Measurements from ENCODE around the gene NAALADL2. TPM values are rescaled to one million over a fixed set of nuclear protein-coding genes. Genes with fewer than 3 reads are reported as not detected.

Gene NAALADL2
- total and polyA plus RNA-seq, 2 of the 8 experiments (the other 6 are each of a cell fraction or from before 2014, with no cell fraction given): 0.12 to 0.22 TPM

DNA sequence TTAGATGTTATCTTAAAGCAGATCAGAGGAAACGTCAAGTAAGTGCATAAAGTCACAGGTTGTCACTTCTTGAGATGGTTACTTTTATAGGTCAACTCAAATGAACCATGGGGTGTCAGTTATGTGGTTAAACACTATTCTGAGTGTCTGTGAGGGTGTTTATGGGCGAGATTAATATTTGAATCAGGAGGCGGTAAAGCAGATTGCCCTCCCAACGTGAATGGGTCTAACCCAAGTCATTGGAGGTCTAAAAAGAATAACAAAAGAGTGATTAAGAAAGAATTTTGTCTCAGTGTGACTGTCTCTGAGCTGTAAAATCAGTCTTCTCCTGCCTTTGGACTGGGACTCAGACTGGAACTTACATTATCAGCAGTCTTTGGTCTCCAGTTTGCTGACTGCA is 977.5 kb downstream of the NAALADL2 start (continued):
- no peak for TF ChIP-seq KDM5A (IDR thresholded peaks at IDR 0.05; ENCODE audit: low read length)
